ENCODE measurements around the gene FOXP1. TPM values are rescaled to one million over a fixed set of nuclear protein-coding genes. Genes with fewer than 3 reads are reported as not detected.
A peak's percentile ranks its signal among the peaks of the same experiment; 100 is the strongest.

Gene FOXP1
- total and polyA plus RNA-seq, 2 donors (not counting 1 experiment from before 2014, with no cell fraction given), result 91.1 to 508 TPM

GRCh38 chr3:71252466-71252865 lies 331.1 kb downstream of the FOXP1 start:
- Histone ChIP-seq H3K36me3 (replicated peaks in 1 of 2; ENCODE audit: control extremely low read depth in 1 of 2, control insufficient read depth in 1 of 2, extremely low read depth in 1 of 2, insufficient read depth in 2 of 2, low read length in 1 of 2) (peaks cover 1 to 8% of the 10 kb centered on the region in 2 experiments), H3K9ac (ENCODE audit: low read length) (no peak overlapping the region), H3K4me2 (replicated peaks; ENCODE audit: low read depth, low read length, poor library complexity, severe bottlenecking) (no peak overlapping the region), H3K27me3 (replicated peaks in 1 of 4; ENCODE audit: control extremely low read depth in 1 of 4, control insufficient read depth in 3 of 4, insufficient read depth in 4 of 4, low read length in 3 of 4) (no peaks in the 10 kb centered on the region), H3K27ac (ENCODE audit: low read length in 2 of 2) (peak overlapping the region in 1 of 2 donors; percentile 23), H3K4me1 (ENCODE audit: control insufficient read depth in 2 of 2, insufficient read depth in 2 of 2, low read length in 2 of 2) (peaks cover 19 to 22% of the 10 kb centered on the region in 2 donors), H4K20me1 (ENCODE audit: control insufficient read depth, insufficient read depth, low read length, poor library complexity, severe bottlenecking) (peaks cover 51% of the 10 kb centered on the region), H3K79me2 (ENCODE audit: control insufficient read depth, insufficient read depth, low read length) (peaks cover 100% of the 10 kb centered on the region), H3K9me3 (ENCODE audit: control extremely low read depth in 1 of 3, control insufficient read depth in 2 of 3, insufficient read depth in 1 of 3, low read length in 2 of 3) (no peaks in the 10 kb centered on the region), H3K4me3 (ENCODE audit: control extremely low read depth in 1 of 5, extremely low read depth in 1 of 5, insufficient read depth in 1 of 5, low read depth in 2 of 5, low read length in 4 of 5) (no peak overlapping the region), H2AFZ (ENCODE audit: insufficient read depth, low read depth, low read length, poor library complexity, severe bottlenecking) (no peak overlapping the region)
- CTCF ChIA-PET, result no interaction called here
- TF ChIP-seq EZH2 (IDR thresholded peaks at IDR 0.05; ENCODE audit: borderline replicate concordance, insufficient read depth, low read depth, low read length, poor library complexity, severe bottlenecking), result no peak
- TF ChIP-seq, protein P1, sequence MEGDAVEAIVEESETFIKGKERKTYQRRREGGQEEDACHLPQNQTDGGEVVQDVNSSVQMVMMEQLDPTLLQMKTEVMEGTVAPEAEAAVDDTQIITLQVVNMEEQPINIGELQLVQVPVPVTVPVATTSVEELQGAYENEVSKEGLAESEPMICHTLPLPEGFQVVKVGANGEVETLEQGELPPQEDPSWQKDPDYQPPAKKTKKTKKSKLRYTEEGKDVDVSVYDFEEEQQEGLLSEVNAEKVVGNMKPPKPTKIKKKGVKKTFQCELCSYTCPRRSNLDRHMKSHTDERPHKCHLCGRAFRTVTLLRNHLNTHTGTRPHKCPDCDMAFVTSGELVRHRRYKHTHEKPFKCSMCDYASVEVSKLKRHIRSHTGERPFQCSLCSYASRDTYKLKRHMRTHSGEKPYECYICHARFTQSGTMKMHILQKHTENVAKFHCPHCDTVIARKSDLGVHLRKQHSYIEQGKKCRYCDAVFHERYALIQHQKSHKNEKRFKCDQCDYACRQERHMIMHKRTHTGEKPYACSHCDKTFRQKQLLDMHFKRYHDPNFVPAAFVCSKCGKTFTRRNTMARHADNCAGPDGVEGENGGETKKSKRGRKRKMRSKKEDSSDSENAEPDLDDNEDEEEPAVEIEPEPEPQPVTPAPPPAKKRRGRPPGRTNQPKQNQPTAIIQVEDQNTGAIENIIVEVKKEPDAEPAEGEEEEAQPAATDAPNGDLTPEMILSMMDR (IDR thresholded peaks at IDR 0.05), result no peak
- DNase-seq, result no peak
- Mint-ChIP-seq H3K9me3 (ENCODE audit: insufficient read depth) (no peaks in the 10 kb centered on the region), H3K4me3 (no peak overlapping the region), H3K4me1 (peaks cover 53% of the 10 kb centered on the region), H3K27ac (peak overlapping the region; percentile 39), H3K27me3 (no peaks in the 10 kb centered on the region)
- 60% methylated on average over 1 of the region's 2 CpGs for WGBS (ENCODE audit: insufficient coverage)
- POLR2A ChIA-PET, result no interaction called here
- ATAC-seq (ENCODE audit: low read depth), result no peak
- intact Hi-C loops (cut with micrococcal nuclease), result no loop called here

DNA sequence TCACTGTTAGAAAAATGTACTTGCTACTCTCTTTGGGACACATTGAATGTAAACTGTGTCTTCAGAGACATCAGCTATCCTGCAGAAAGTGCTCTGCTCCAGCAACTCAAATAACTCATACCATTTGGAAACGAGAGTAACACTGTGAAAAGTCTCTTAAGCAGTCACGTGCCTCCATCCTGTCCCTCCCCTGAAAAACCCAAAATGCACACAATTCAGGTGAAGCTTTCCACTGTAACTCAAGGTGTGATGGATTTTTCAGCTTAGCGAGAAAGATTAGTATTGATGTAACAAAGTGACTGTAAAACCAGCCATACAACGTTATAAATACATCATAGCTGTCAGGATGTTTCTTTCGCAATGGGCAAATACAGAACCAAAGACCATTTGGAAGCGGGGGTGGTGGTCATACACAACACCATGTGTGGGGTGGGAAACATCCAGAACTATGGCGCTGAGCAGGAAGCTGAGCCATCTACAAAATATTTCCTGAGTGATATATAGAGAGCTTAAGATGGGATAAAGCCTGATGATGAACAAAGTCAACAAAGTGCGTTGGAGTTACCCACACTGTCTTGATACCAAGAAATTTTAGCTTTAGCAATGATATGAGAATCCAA lies 332.3 kb downstream of the FOXP1 start:
- Mint-ChIP-seq H3K4me3 (no peak overlapping the region), H3K9me3 (ENCODE audit: insufficient read depth) (no peaks in the 10 kb centered on the region), H3K27ac (no peak overlapping the region), H3K27me3 (no peaks in the 10 kb centered on the region), H3K4me1 (peaks cover 60% of the 10 kb centered on the region)
- no peak for DNase-seq
- no peak overlapping the region for H2AFZ ChIP-seq (ENCODE audit: insufficient read depth, low read depth, low read length, poor library complexity, severe bottlenecking)
- no peaks in the 10 kb centered on the region for H3K27me3 ChIP-seq (replicated peaks in 1 of 4; ENCODE audit: control extremely low read depth in 1 of 4, control insufficient read depth in 3 of 4, insufficient read depth in 4 of 4, low read length in 3 of 4)
- intact Hi-C loops (cut with micrococcal nuclease), result no loop called here
- TF ChIP-seq EZH2 (IDR thresholded peaks at IDR 0.05; ENCODE audit: borderline replicate concordance, insufficient read depth, low read depth, low read length, poor library complexity, severe bottlenecking), result no peak
- TF ChIP-seq, protein P1 (IDR thresholded peaks at IDR 0.05), result no peak
- WGBS (ENCODE audit: insufficient coverage), result 90% methylated on average over 2 of the region's 8 CpGs
- H3K4me1 ChIP-seq (ENCODE audit: control insufficient read depth in 2 of 2, insufficient read depth in 2 of 2, low read length in 2 of 2), result peaks cover 19 to 22% of the 10 kb centered on the region in 2 donors
- no peaks in the 10 kb centered on the region for H3K9me3 ChIP-seq (ENCODE audit: control extremely low read depth in 1 of 3, control insufficient read depth in 2 of 3, insufficient read depth in 1 of 3, low read length in 2 of 3)
- H3K4me3 ChIP-seq (ENCODE audit: control extremely low read depth in 1 of 5, extremely low read depth in 1 of 5, insufficient read depth in 1 of 5, low read depth in 2 of 5, low read length in 4 of 5), result no peak overlapping the region
- H3K27ac ChIP-seq (ENCODE audit: low read length in 2 of 2), result peak overlapping the region in 1 of 2 donors; percentile 23
- POLR2A ChIA-PET, result interaction anchor here (0.6 kb wide), 1 partner anchor 14 kb away, joined by 11 read pairs; no protein-coding TSS in a partner anchor
- ATAC-seq (ENCODE audit: low read depth), result no peak
- CTCF ChIA-PET, result interaction anchor here (0.7 kb wide), 1 partner anchor 259 kb away, joined by 3 read pairs; no protein-coding TSS in a partner anchor
- peaks cover 100% of the 10 kb centered on the region for H3K79me2 ChIP-seq (ENCODE audit: control insufficient read depth, insufficient read depth, low read length)
- no peak overlapping the region for H3K9ac ChIP-seq (ENCODE audit: low read length)
- H3K4me2 ChIP-seq (replicated peaks; ENCODE audit: low read depth, low read length, poor library complexity, severe bottlenecking), result no peak overlapping the region
- H3K36me3 ChIP-seq (replicated peaks in 1 of 2; ENCODE audit: control extremely low read depth in 1 of 2, control insufficient read depth in 1 of 2, extremely low read depth in 1 of 2, insufficient read depth in 2 of 2, low read length in 1 of 2), result peaks cover 1 to 7% of the 10 kb centered on the region in 2 experiments
- H4K20me1 ChIP-seq (ENCODE audit: control insufficient read depth, insufficient read depth, low read length, poor library complexity, severe bottlenecking), result peaks cover 50% of the 10 kb centered on the region

All from B cell (primary cell).